C4-2B (cell line): ENCODE measurements around the gene SP140.
"Not testable (repeated sequence)": the region's sequence is repeated elsewhere in the genome, so short reads cannot be mapped to it uniquely, and the experiment has no call there.

Experiments
- H3K27ac ChIP-seq: fragments of 450-650 bp; 2 replicates; pipeline ENCODE4 v1.5.1; 2017
- CTCF ChIP-seq: fragments of 450-650 bp; conservative IDR thresholded peaks from 2 replicates; pipeline ENCODE4 v1.5.1; 2017; ENCODE audit warnings: mild to moderate bottlenecking
- ZFX ChIP-seq: fragments of 450-650 bp; IDR thresholded peaks from 2 replicates; pipeline ENCODE4 v1.6.1; 2017

SP140 gene

DNA sequence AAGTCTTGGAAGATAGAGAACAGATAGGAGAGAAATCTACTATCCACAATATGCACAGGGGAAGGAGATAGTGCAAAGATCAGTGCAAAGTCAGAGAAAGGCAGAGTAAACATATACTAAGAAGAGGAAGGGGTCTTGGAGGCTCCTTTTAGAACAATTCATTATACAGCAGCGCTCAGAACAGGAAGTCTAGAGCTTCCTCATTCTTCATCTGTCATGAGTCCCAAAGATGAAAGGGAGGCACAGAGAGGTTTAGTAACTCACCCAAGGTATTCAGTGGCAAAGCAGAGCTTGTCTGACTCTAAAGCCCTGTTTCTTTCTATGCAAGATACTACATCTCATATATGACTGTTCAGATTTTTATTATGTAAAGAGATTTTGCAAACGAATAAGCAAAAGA lies 7.1 kb upstream of the SP140 start:
- TF ChIP-seq CTCF (no peak), ZFX (no peak)
- no peak overlapping the region for H3K27ac ChIP-seq

DNA sequence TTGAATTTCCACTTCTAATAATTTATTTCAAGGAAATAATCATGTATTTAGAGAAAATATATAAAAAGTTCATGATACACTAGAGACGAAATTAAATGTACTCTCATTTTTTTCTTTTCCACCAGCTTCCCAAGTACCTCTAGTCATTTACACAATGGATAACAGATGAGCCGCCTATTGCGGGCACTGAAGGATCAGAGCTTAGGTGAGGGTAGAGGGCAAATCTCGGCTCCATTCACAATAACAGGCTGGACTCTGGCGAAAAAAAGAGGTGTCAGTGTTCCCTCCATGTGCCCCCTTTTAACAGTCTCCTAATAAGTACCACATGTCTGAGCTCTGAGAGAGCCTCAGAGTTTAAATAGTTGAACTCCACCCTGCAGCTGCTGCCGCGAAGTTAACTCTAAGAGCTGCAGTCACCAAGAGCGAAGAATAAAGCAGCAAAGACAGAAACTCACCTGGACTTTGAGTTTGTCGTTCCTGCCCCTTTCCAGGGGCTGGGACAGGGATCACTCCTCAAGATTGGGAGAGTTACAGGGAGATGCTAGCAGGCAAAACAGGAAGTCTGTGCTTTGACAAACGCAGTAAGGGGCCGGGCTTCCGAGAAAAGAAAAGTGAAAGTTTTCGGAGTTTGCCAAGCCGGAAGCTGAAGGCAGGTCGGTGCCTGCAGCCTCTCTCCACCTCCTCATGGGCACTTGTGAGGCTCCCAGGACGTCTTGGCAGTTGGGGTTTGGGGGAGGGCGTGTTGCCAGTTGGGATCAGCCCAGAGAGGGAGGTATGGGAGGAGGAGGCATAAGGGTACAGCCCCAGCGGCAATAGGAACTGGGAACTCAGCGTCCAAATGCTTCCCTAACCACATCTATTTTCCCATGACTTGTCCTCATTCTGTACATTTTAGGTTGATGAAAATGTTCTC lies 5.9 kb upstream of the SP140 start, which contains the start of gene SP110:
Gene SP110 (minus strand): TSS at position 566 of the 913 bp plus-strand sequence. CDS start 3,057 bp downstream, outside the sequence.
- peak within 1 kb of the TSS; percentile 61 for H3K27ac ChIP-seq

DNA sequence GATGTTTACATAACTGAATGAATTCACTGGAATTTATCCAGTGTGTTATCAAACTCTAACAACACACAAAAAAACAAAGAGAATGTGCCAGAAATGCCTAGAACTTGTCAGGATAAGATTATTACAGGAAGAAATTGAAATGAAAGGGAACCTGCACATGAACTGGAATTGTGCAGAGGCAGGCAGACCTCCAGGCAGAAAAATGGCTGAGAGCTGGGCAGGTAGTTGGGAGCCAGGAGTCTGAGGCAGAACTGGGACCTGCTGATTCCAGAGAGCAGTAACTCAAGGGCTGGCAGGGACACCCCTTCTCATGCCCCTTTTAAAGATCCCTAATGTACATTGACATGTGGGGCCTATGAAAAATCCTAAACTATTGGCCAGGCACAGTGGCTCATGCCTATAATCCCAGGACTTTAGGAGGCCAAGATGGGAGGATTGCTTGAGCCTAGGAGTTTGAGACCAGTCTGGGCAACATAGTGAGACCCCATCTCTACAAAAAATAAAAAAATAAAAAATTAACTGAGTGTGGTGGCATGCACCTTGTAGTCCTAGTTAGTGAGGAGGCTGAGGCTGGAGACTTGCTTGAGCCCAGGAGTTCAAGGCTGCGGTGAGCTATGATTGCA lies 5.1 kb upstream of the SP140 start:
- TF ChIP-seq ZFX (no peak), CTCF (no peak)
- H3K27ac ChIP-seq, result peak overlapping the region; percentile 61

More for the DNA sequence above, 5.9 kb upstream of the SP140 start, which contains the start of gene SP110:
- TF ChIP-seq CTCF, result no peak

DNA sequence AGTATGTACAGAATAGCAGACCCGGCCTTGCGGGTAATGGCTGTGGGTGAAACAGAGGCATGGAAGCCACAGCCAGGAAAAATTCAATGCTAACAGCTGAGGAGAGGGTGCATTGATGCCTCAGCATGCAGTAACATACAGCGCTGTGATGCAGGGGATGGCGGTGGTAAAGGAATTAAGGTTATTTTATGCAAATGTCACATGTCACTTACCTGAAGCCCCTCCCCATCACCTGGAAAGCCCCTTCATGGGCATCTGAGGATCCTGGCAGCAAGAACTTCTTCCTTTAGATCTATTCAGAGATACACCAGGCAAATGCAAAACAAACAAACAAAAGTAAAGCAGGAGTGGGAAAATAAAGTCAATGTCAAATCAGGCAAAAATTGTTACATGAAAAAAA lies 4.0 kb upstream of the SP140 start:
- no peak for TF ChIP-seq CTCF
- TF ChIP-seq ZFX, result no peak
- H3K27ac ChIP-seq, result peak overlapping the region; percentile 20; the same call in 1 of the 2 replicates

DNA sequence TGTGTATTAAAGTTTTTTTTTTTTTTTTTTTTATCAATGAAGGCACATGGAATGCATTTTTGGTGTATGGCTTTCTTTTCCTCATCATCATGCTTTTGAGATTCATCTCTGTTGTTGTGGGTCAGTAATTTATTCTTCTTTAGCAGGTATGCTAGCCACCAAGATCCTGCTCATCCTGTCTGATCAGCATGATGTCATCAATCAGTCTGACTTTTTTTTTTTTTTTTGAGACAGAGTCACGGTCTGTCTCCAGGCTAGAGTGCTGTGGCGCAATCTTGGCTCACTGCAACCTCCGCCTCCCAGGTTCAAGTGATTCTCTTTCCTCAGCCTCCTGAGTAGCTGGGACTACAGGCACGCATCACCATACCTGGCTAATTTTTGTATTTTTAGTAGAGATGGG lies 2.7 kb upstream of the SP140 start:
- H3K27ac ChIP-seq, result not testable (repeated sequence)

GRCh38 chr2:230224458-230224857 lies 1.1 kb upstream of the SP140 start:
- TF ChIP-seq CTCF (no peak), ZFX (no peak)
- H3K27ac ChIP-seq, result no peak overlapping the region

DNA sequence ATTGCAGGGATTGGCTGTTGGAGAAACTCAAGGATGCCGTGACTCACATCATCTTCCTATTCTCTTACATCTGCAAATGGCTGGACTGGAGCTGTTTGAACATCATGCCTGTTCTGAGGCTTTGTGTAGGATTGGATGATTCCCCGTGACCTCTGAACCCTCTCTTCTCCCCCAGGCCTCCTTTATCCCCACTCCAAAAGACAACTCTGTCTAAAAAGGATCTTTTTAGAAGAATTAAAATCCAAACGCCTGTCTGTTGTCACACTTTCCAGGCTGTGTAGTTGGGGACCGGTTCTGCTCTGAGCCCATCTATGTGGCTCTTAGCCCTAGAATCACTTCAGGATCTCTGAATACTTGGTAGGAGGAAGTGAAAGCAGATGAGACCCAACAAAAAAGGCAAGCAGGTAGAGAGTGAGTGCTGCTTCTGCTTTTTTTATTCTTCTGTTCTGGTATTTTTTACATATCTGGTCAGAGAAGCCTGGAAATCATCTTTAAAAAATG lies 565 bp downstream of the SP140 start:
- no peak for TF ChIP-seq ZFX
- no peak for TF ChIP-seq CTCF
- no peak overlapping the region for H3K27ac ChIP-seq
